PC-9 (cell line): ENCODE measurements around the gene STOML3. TPM values are rescaled to one million over a fixed set of nuclear protein-coding genes. Genes with fewer than 3 reads are reported as not detected.

Source experiments
- Bru-seq: library from RNA; stranded (reverse); fragments of 400-500 nt; gene quantifications from one replicate; lab custom pipeline; 2021; lab: Mats Ljungman, UMichigan
- BruChase-seq, 2 experiments: library from RNA; stranded (reverse); fragments of 400-500 nt; gene quantifications; one replicate each; lab custom pipeline; 2021; lab: Mats Ljungman, UMichigan
- BruUV-seq: library from RNA; stranded (reverse); fragments of 400-500 nt; replicated peaks from 2 replicates; lab custom pipeline; 2021; lab: Mats Ljungman, UMichigan
- CTCF ChIA-PET: fragments of 300-600 bp; sonication (Branson Sonifier 250); formaldehyde crosslinking; loops from one replicate; lab custom pipeline; 2022; ENCODE audit warnings: antibody characterized with exemption; lab: Charles Lee
- POLR2A ChIA-PET: fragments of 300-600 bp; sonication (Branson Sonifier 250); formaldehyde crosslinking; loops from one replicate; lab custom pipeline; 2022; ENCODE audit warnings: antibody characterized with exemption; ENCODE audit not compliant: unreplicated experiment; lab: Charles Lee
- DNase-seq, 2 experiments: peaks; one replicate each; pipeline versions ENCODE4 v3.0.0 to v3.0.0-alpha.2; 2015 to 2022; ENCODE audit warnings: mixed read lengths in 1 of 2
- H2AFZ ChIP-seq: fragments of 200-600 bp; sonication (generic); 2 replicates; pipeline ENCODE4 v1.8.1; 2017; ENCODE audit warnings: antibody characterized with exemption
- H3F3A ChIP-seq: fragments of 200-600 bp; sonication (generic); 2 replicates; pipeline ENCODE4 v1.8.1; 2017; ENCODE audit warnings: antibody characterized with exemption, mild to moderate bottlenecking, low read depth; ENCODE audit not compliant: insufficient read depth
- H3K27ac ChIP-seq: fragments of 200-600 bp; sonication (generic); 2 replicates; pipeline ENCODE4 v1.6.1; 2016; ENCODE audit warnings: mixed run types
- H3K27me3 ChIP-seq: fragments of 200-600 bp; sonication (generic); 2 replicates; pipeline ENCODE4 v1.6.1; 2016; ENCODE audit warnings: low read depth, mixed run types; ENCODE audit not compliant: insufficient read depth
- H3K36me3 ChIP-seq: fragments of 200-600 bp; sonication (generic); 2 replicates; pipeline ENCODE4 v1.6.1; 2016; ENCODE audit warnings: low read depth, mixed run types
- H3K4me1 ChIP-seq: fragments of 200-600 bp; sonication (generic); replicated peaks from 2 replicates; pipeline ENCODE4 v1.6.1; 2016; ENCODE audit warnings: mixed run types; ENCODE audit not compliant: insufficient read depth
- H3K4me2 ChIP-seq: fragments of 200-600 bp; sonication (generic); 2 replicates; pipeline ENCODE4 v1.6.1; 2017; ENCODE audit warnings: mixed run types
- H3K4me3 ChIP-seq: fragments of 200-600 bp; sonication (generic); 2 replicates; pipeline ENCODE4 v1.6.1; 2016; ENCODE audit warnings: mixed run types
- H3K79me2 ChIP-seq: fragments of 200-600 bp; sonication (generic); 2 replicates; pipeline ENCODE4 v1.6.1; 2017; ENCODE audit warnings: low read depth, mixed run types
- H3K9me2 ChIP-seq: fragments of 200-600 bp; sonication (generic); 2 replicates; pipeline ENCODE4 v1.8.1; 2017; ENCODE audit warnings: mild to moderate bottlenecking; ENCODE audit not compliant: insufficient read depth
- H3K9me3 ChIP-seq: fragments of 200-600 bp; sonication (generic); 2 replicates; pipeline ENCODE4 v1.8.1; 2016; ENCODE audit warnings: low read depth; ENCODE audit not compliant: insufficient read depth
- H4K20me1 ChIP-seq: fragments of 200-600 bp; sonication (generic); 2 replicates; pipeline ENCODE4 v1.8.1; 2017; ENCODE audit not compliant: insufficient read depth
- CTCF ChIP-seq: fragments of 200-600 bp; sonication (generic); conservative IDR thresholded peaks from 2 replicates; pipeline ENCODE4 v1.6.1; 2017; ENCODE audit warnings: mixed run types, antibody characterized with exemption, mild to moderate bottlenecking, moderate library complexity
- EZH2 ChIP-seq: fragments of 200-600 bp; sonication (generic); IDR thresholded peaks from 2 replicates; pipeline ENCODE4 v1.8.0; 2017; ENCODE audit warnings: antibody characterized with exemption, low read depth
- intact Hi-C: fragments of 100-400 bp; cut with micrococcal nuclease; formaldehyde crosslinking; loops from one replicate; pipeline ENCODE4 v1.10.0; 2022; ENCODE audit not compliant: unreplicated experiment
- long read RNA-seq: library from polyadenylated mRNA; stranded (forward); transcript quantifications from one replicate; pipeline ENCODE4 v2.0.0, GENCODE V29; 2022
- total RNA-seq: library from RNA; stranded (reverse); gene quantifications from 2 replicates; pipeline ENCODE4 v1.2.3, GENCODE V29; 2021

Gene STOML3
- total RNA-seq (not detected in 2 replicates), Bru-seq, nascent RNA (not detected), BruChase-seq, experiment 1, labeled RNA remaining after a 2-hour chase (not detected), BruChase-seq, experiment 2, labeled RNA remaining after a 6-hour chase (percentile 6 among the genes with signal in this experiment)
- long read RNA-seq = 0 reads

GRCh38 chr13:38990693-38991092 is at the start of gene STOML3:
STOML3 (minus strand) TSS chr13:38990831; CDS start chr13:38990721, 110 bp downstream.
- H3K27ac ChIP-seq = no peak within 1 kb of the TSS
- H3K4me2 ChIP-seq = no peak within 1 kb of the TSS
- no peaks in the 10 kb centered on the region for H3F3A ChIP-seq
- no peak for DNase-seq
- no TSS peak for BruUV-seq
- CTCF ChIA-PET = no interaction called here
- H2AFZ ChIP-seq = no peak within 1 kb of the TSS
- no peaks in the 10 kb centered on the region for H3K36me3 ChIP-seq
- no peak within 1 kb of the TSS for H3K4me3 ChIP-seq
- no peaks in the 10 kb centered on the region for H3K79me2 ChIP-seq
- TF ChIP-seq CTCF (no peak), EZH2 (no peak)
- no peaks in the 10 kb centered on the region for H4K20me1 ChIP-seq
- POLR2A ChIA-PET = no interaction called here
- no peaks in the 10 kb centered on the region for H3K4me1 ChIP-seq
- no peaks in the 10 kb centered on the region for H3K9me2 ChIP-seq
- intact Hi-C loops = no loop called here
- H3K9me3 ChIP-seq = no peaks in the 10 kb centered on the region
- H3K27me3 ChIP-seq = no peaks in the 10 kb centered on the region

DNA sequence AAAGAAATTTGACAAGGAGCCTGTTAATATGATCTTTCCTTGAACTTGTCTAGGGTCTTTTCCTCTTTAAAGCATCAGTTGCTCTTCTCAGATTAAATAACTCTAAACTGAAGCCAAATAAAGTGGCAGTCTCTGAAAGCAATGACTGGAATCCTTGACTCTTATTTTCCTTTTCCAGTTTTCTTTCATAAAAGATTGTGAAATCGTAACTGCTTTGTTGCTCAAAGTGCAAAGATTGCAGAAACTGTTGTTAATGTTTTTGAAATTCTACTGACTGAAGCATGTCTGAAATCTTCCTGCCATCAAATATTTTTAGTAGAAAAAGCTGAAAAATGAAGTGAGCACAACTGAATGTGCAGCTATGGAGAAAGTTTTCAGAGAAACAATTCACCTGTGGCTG is 49.6 kb upstream of the STOML3 start:
- Histone ChIP-seq H4K20me1 (peaks cover 8% of the 10 kb centered on the region; the same call in 1 of the 2 replicates), H3K9me3 (no peaks in the 10 kb centered on the region), H3K4me2 (peak overlapping the region; percentile 30), H3K27me3 (no peaks in the 10 kb centered on the region), H3K36me3 (0 out of 2 replicates have a peak, but pooled peaks cover 8% of the 10 kb centered on the region), H2AFZ (no peak overlapping the region), H3K4me3 (peak overlapping the region; percentile 10; the same call in 1 of the 2 replicates), H3K27ac (no peak overlapping the region), H3K4me1 (peaks cover 7% of the 10 kb centered on the region; the same call in 1 of the 2 replicates), H3F3A (0 out of 2 replicates have a peak, but pooled peaks cover 4% of the 10 kb centered on the region), H3K9me2 (no peaks in the 10 kb centered on the region), H3K79me2 (peaks cover 44% of the 10 kb centered on the region)
- TF ChIP-seq CTCF = no peak
- TF ChIP-seq EZH2 = no peak
- no peak for DNase-seq
- ChIA-PET CTCF (no interaction called here), POLR2A (no interaction called here)
- BruUV-seq = no TSS peak
- intact Hi-C loops = no loop called here

DNA sequence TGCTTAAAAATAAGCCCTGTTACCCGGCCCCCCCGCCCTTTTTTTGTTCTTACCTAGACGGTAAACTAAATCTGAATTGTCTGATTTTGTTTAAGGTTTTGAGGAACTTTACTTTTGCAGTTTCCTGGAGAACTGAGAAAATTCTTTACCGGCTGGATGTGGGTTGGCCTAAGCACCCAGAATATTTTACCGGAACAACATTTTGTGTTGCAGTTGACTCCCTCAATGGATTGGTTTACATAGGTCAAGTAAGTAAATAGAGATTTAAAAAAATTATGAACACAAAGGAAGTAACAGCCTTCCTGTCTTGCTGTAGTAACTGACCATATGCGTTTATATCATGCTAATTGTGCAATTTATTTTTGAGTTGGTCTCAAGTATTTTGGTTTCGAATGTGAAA is 48.4 kb upstream of the STOML3 start:
- H3K79me2 ChIP-seq = peaks cover 56% of the 10 kb centered on the region
- BruUV-seq = no TSS peak
- peaks cover 12% of the 10 kb centered on the region; the same call in 1 of the 2 replicates for H3K36me3 ChIP-seq
- POLR2A ChIA-PET = no interaction called here
- intact Hi-C loops = loop anchor here (5.0 kb wide), 2 partner anchors 563 to 618 kb away; partner anchors contain the start of genes COG6 and LHFPL6
- CTCF ChIA-PET = no interaction called here
- H3K4me3 ChIP-seq = peak overlapping the region; percentile 90
- H3K9me3 ChIP-seq = no peaks in the 10 kb centered on the region
- peaks cover 18% of the 10 kb centered on the region for H4K20me1 ChIP-seq
- 0 out of 2 replicates have a peak, but pooled peaks cover 4% of the 10 kb centered on the region for H3F3A ChIP-seq
- DNase-seq = no peak
- peak overlapping the region; percentile 41; the same call in 1 of the 2 replicates for H3K27ac ChIP-seq
- H3K4me2 ChIP-seq = peak overlapping the region; percentile 96
- H3K27me3 ChIP-seq = no peaks in the 10 kb centered on the region
- peaks cover 18% of the 10 kb centered on the region for H3K4me1 ChIP-seq
- H2AFZ ChIP-seq = peak overlapping the region; percentile 93
- no peaks in the 10 kb centered on the region for H3K9me2 ChIP-seq
- TF ChIP-seq EZH2 (no peak), CTCF (no peak)
